OCI-LY7 (cell line): ENCODE data around the gene MTA3.

Experiments used
- CTCF ChIP-seq: fragments of 200-600 bp; sonication (generic); conservative IDR thresholded peaks from 2 replicates; pipeline ENCODE4 v1.5.1; 2014; ENCODE audit warnings: mild to moderate bottlenecking, antibody characterized with exemption, low read length, moderate library complexity, mixed read lengths
- EZH2phosphoT487 ChIP-seq: fragments of 200-600 bp; sonication (generic); IDR thresholded peaks from 2 replicates; pipeline ENCODE4 v1.6.1; 2018; ENCODE audit warnings: low read depth, borderline replicate concordance, mild to moderate bottlenecking, mixed run types, antibody characterized with exemption, low read length, moderate library complexity, mixed read lengths

GRCh38 chr2:42712934-42713333 lies 144.5 kb downstream of the MTA3 start:
- no peak for TF ChIP-seq CTCF
- TF ChIP-seq EZH2phosphoT487: no peak
